ENCODE results near the gene PSMB7. TPM values are rescaled to one million over a fixed set of nuclear protein-coding genes. Genes with fewer than 3 reads are reported as not detected.

The PSMB7 gene
- total RNA-seq, 1 donor from 2014 or later, result 73.5 TPM

DNA sequence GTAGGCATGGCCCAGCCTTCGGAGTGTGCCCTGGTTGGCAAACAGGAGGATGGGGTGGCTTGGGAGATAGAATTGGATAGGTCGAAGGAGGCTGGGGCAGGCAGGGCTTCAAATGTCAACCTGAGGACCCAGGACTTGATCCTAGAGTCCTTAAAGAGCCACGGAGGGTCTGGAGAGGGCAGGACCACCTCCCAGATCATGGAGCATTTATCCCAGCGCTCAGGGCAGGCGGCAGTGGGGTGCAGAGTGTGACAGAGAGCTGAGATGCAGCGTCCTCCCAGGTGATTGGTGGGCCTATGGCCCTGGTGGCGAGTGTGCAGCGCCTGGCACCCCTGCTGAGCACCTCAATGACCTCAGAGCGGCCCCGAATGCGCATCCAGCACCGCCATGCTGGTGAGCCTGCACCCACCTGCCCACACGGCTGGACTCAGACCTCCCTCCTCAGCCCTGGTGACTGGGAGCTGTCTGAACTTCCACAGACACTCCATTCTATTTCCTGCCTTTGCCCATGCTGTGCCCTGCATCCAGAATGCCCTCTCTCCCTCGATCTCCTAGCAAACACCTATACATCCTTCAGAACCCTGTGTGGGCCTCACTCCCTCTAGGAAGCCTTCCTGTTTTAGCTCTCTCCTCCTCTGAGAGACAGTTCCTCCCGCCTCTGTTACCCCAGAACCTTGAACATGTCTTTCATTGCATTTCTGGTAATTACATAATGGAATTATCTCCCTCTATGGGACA is 41.3 kb upstream of the PSMB7 start:
- peaks cover 30% of the 10 kb centered on the region for H3K27me3 ChIP-seq
- H3K27ac ChIP-seq, result no peak overlapping the region
- H3K9me3 ChIP-seq, result no peaks in the 10 kb centered on the region
- TF ChIP-seq, protein P1, sequence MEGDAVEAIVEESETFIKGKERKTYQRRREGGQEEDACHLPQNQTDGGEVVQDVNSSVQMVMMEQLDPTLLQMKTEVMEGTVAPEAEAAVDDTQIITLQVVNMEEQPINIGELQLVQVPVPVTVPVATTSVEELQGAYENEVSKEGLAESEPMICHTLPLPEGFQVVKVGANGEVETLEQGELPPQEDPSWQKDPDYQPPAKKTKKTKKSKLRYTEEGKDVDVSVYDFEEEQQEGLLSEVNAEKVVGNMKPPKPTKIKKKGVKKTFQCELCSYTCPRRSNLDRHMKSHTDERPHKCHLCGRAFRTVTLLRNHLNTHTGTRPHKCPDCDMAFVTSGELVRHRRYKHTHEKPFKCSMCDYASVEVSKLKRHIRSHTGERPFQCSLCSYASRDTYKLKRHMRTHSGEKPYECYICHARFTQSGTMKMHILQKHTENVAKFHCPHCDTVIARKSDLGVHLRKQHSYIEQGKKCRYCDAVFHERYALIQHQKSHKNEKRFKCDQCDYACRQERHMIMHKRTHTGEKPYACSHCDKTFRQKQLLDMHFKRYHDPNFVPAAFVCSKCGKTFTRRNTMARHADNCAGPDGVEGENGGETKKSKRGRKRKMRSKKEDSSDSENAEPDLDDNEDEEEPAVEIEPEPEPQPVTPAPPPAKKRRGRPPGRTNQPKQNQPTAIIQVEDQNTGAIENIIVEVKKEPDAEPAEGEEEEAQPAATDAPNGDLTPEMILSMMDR (IDR thresholded peaks at IDR 0.05), result no peak
- H3K36me3 ChIP-seq, result no peaks in the 10 kb centered on the region
- ATAC-seq (no peak), DNase-seq (peak; percentile 45)
- no peak overlapping the region for H3K4me3 ChIP-seq
- intact Hi-C loops (cut with DNase I), result no loop called here
- H3K4me1 ChIP-seq, result no peaks in the 10 kb centered on the region

DNA sequence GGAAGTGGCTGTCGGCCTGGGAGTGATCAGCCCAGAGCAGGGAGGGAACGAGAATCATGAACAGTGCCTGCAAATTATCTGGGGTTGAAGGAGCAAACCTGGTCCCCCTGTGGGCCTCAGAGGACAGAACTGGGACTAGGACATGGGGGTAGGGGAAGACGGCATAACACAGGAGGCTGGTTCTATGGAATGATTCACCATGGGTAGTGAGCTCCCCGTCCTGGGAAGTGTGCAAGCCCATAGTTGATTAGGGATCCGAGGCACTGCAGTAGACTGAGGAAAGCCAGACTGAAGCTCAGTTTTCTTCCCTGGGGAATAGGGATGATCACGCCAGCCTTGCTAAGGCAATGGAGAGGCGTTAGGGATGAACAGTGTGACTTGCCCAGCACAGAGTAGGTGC is 40.6 kb upstream of the PSMB7 start:
- TF ChIP-seq, protein P1 (IDR thresholded peaks at IDR 0.05), result no peak
- ATAC-seq (no peak), DNase-seq (peak; percentile 28)
- no peaks in the 10 kb centered on the region for H3K9me3 ChIP-seq
- intact Hi-C loops (cut with DNase I), result no loop called here
- H3K27me3 ChIP-seq, result peaks cover 37% of the 10 kb centered on the region
- no peak overlapping the region for H3K27ac ChIP-seq
- no peaks in the 10 kb centered on the region for H3K36me3 ChIP-seq
- H3K4me3 ChIP-seq, result no peak overlapping the region
- no peaks in the 10 kb centered on the region for H3K4me1 ChIP-seq

DNA sequence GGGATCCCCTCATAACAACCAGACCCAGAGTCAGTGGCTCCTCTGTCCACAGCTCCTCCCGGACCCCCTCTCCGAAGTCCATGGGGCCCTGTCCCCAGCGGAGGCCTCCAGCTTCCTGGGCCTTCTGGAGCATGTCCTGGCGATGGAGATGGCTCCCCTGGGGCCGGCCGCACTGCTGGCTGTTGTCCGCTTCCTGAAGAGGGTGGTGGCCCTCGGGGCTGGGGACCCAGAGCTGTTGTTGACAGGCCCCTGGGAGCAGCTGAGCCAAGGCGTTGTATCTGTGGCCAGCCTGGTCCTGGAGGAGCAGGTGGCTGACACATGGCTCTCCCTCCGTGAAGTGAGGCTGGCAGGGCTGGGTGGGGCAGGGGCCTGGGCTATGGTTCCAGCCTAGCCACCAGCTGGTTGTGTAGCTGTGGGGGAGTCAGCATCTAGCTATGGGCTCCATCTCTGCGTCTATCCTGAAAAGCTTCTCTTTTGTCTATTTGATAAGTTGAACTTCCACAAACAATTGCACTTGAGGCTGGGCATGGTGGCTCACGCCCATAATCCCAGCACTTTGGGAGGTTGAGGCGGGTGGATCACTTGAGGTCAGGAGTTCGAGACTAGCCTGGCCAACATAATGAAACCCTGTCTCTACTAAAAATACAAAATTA is 39.7 kb upstream of the PSMB7 start:
- H3K36me3 ChIP-seq, result no peaks in the 10 kb centered on the region
- ATAC-seq (no peak), DNase-seq (peak; percentile 53)
- no peaks in the 10 kb centered on the region for H3K9me3 ChIP-seq
- H3K27me3 ChIP-seq, result peaks cover 46% of the 10 kb centered on the region
- TF ChIP-seq, protein P1 (IDR thresholded peaks at IDR 0.05), result no peak
- H3K27ac ChIP-seq, result no peak overlapping the region
- no peaks in the 10 kb centered on the region for H3K4me1 ChIP-seq
- intact Hi-C loops (cut with DNase I), result no loop called here
- H3K4me3 ChIP-seq, result no peak overlapping the region

DNA sequence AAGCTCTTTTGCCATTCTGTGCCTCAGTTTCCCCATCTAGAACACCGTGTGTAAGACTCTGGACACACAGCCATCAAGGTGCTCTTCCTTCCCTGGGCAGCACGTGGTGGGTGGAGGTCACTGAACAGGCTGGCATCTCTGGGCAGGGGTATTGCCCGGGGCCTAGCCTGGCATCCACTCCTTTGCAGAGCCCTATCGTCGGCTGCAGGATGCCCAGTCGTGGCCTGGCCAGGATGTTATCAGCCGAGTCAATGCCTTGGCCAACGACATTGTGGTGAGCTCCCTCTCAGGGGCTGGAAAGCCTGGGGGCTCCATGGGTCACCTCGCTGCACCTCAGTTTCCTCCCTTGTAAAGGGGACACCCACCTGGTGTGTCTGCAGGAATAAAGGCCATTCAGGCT is 39.1 kb upstream of the PSMB7 start:
- Histone ChIP-seq H3K4me1 (no peaks in the 10 kb centered on the region), H3K36me3 (no peaks in the 10 kb centered on the region), H3K27ac (no peak overlapping the region), H3K27me3 (peaks cover 50% of the 10 kb centered on the region), H3K9me3 (no peaks in the 10 kb centered on the region), H3K4me3 (no peak overlapping the region)
- TF ChIP-seq, protein P1 (IDR thresholded peaks at IDR 0.05), result no peak
- ATAC-seq (no peak), DNase-seq (no peak)
- intact Hi-C loops (cut with DNase I), result no loop called here

DNA sequence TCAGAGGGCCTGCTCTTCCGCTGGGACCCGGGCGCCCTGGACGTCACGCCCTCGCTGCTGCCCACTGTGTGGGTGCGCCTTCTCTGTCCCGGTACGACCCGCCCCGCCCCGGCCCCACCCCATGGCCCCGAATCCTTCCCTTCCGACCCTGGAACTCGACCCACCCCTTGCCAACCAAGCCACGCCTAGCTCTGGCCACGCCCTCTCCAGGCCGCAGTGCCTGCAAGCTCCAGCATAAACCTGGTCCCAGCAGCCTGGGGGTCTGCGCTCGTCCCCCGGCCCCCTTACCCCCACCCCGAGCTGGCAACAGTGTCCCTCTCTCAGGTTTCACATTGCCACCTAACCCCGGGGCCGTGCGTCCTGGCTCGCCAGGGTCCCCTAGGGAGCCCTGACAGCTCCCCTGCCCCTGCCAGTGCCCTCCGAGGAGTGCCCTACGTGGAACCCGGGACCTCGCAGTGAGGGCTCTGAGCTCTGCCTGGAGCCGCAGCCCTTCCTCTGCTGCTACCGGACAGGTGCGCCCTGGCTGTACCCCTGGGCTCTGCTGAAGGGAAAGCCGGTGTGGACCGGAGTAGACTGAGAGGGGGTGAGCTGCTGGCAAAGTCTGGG is 38.4 kb upstream of the PSMB7 start:
- intact Hi-C loops (cut with DNase I), result no loop called here
- DNase-seq (peak; percentile 56), ATAC-seq (no peak)
- Histone ChIP-seq H3K4me1 (no peaks in the 10 kb centered on the region), H3K27ac (no peak overlapping the region), H3K36me3 (no peaks in the 10 kb centered on the region), H3K4me3 (no peak overlapping the region), H3K9me3 (no peaks in the 10 kb centered on the region), H3K27me3 (peaks cover 50% of the 10 kb centered on the region)
- TF ChIP-seq, protein P1 (IDR thresholded peaks at IDR 0.05), result no peak
